Stimulated activated CD4-positive, alpha-beta T cell treated with anti-CD3 and anti-CD28 coated beads, Interleukin-1b, Interleukin-23, amount 100 ng/mL, for 24 hours (primary cell): ENCODE measurements around the gene LYPLAL1.
"Not testable (repeated sequence)": the region's sequence is repeated elsewhere in the genome, so short reads cannot be mapped to it uniquely, and the experiment has no call there.

Experiments used
- DNase-seq, 4 experiments: peaks; one replicate each; pipeline ENCODE4 v3.0.0-alpha.2; 2020; ENCODE audit warnings: low read depth in 4 of 4, low spot score in 1 of 4

LYPLAL1 gene

GRCh38 chr1:219161371-219161770 lies 12.3 kb upstream of the LYPLAL1 start:
- no peak for DNase-seq

DNA sequence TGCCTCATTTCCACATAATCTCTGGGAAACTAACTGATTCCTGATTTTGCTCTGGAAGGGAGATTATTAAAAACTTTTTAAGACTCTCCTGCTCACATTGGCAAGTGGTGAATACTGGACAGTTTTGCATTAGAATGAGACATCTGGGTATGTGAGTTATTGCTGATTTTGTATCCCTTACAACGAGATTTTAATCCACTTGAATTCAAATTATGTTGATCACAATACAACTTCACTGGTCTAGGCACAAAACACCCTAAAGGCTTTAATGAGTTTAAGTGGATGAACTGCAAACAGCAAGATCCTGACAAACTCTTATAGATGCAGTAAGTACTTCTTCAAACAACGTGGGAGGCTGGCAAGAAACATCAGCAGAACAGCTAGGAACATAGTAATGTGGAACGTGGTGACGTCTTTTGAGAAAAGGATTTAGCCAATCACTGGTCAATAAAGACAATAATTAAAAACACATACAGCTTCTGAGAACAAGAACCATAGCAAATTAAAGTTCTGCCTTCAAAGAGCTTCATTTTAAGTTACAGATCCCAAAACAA lies 10.2 kb upstream of the LYPLAL1 start:
- DNase-seq, result no peak

DNA sequence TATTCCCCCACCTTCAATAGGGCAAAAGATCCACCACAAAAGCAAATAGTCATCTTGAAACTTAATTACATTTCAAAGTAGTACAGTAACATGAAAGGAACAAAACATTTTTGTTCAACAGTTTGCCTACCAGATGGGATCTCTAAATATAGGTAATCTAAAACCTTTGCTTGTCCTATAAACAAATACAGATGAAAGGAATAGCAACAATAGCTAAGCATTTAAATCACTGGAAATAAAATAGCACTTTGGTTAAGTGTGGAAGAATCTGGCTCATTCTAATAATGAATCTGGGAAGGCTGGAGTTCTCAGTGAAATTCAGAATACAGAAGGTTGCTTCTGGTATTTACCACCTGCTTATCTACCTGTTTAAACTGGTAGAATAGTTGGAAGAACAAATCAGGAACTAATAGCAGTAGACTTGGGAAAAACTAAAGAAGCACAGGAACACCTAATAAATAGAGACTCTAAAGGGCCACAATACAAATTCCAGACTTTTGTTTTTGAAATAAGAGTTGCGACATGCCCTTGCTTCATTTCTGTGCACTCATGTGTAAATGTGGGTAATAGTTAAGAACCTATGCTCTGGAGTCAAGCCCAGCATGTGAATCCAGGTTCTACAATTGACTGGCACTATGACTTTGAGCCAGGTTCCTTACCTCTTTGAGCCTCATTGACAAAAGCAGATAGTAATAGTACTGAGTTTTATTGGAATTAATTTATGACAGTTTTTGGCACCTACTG lies 2.3 kb upstream of the LYPLAL1 start:
- no peak for DNase-seq

DNA sequence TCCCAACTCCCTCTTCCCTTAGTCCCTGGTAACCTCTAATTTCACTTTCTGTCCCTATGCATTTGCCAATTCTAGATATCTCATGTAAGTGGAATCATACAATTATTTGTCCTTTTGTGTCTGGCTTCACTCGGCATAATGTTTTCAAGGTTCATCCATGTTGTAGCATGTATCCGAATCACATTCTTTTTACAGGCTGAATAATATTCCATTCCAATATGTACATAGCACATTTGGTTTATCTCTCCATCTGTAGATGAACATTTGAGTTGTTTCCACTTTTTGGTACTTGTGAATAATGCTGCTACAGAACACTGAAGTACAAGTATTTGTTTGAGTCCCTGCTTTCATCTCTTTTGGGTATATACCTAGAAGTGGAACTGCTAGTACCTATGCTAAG lies 857 bp upstream of the LYPLAL1 start:
- no peak for DNase-seq

- no peak for DNase-seq
These were observed 282 bp upstream of the LYPLAL1 start for GRCh38 chr1:219173434-219173757.

- no peak for DNase-seq
These were observed 958 bp downstream of the LYPLAL1 start for GRCh38 chr1:219174460-219175211.

- DNase-seq, result no peak
These were observed 1.5 kb downstream of the LYPLAL1 start for GRCh38 chr1:219175212-219175564.

GRCh38 chr1:219176168-219176567 lies 2.5 kb downstream of the LYPLAL1 start:
- DNase-seq, result no peak

- DNase-seq, result no peak
These were observed 3.7 kb downstream of the LYPLAL1 start for GRCh38 chr1:219177363-219177762.

GRCh38 chr1:219177940-219178339 lies 4.3 kb downstream of the LYPLAL1 start:
- DNase-seq, result no peak

DNA sequence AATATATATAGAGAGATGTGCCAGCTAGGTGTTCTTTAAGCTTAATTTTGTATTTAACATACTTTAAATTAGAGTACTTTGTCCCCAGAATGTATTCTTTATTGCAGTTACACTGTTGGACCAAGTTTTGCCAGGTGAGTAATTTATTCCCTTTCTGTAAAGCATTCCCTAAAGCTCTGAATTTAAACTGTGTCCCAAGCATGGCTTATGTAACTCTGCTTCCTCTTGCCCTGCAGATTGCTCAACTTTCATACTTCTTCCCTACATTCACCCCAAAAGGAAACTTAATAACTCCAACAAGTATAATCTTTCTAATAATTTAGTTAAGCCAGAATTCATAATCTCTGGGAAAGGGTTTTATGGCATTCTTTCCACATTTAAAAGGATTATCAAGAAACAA lies 5.6 kb downstream of the LYPLAL1 start:
- DNase-seq, result no peak

DNA sequence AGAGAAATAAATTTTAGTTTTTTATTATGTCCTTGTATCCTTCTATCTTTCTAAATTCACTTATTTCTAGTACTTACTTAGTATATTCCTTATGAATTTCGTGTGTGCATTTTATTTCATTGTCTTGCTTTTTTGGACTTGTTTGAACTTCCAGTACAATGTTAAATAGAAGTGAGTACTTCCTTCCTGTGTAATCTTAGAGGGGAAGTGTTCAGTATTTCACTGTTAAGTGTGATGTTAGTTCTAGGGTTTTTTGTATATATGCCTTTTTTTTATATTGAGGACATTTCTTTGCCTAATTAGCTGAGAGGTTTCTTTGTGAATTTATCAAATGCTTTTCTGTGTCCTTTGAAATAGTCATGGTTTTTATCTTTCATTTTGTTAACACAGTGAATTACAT lies 10.7 kb downstream of the LYPLAL1 start:
- DNase-seq, result no peak

DNA sequence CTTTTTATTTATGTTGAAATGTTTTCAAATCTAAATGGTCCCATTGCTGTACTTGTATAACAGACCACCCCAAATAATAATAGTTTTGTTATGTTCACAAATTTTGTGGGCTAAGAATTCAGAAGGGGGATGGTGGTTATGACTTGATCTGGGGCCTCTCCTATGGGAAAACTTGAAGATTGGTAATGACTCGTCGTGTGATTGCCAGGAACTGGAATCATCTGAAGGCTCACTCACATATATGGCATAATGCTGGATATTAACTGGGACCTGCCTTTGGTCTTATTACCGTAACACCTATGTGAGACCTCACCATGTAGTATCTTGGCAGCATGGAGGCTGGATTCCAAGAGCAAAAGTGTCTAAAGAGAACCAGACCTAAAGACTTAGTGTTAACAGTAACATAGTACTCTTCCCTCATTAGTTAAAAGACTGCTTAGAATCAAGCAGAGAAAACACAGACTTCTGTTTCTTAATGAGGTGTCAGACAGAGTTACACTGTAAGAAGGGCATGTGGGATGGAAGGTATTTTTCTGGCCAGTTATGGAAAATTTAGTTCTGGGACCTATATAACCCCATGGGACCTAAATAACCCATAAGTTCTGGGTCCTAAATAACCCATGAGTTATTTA lies 11.9 kb downstream of the LYPLAL1 start:
- DNase-seq, result no peak

DNA sequence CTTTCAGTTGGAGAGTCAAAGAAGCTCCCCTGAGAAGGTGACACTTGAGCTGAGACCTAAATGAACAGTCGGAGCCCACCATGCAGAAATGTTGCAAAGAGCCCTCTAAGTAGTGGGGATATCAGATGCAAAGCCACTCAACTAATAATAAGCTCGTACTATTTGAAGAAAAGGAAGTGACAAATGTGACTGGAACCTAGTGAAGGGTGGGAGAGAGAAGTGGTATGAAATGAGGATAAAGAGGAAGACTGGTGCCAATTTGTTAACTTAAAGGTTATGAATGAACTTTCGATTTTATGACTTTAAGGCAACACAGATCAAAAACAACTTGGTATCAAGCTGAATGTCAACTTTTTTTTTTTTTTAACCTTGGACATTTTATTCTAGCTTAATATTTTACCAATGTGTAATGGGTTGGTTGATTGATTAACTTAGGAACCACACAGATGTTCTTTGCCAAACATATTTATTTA lies 14.7 kb downstream of the LYPLAL1 start:
- DNase-seq, result no peak

DNA sequence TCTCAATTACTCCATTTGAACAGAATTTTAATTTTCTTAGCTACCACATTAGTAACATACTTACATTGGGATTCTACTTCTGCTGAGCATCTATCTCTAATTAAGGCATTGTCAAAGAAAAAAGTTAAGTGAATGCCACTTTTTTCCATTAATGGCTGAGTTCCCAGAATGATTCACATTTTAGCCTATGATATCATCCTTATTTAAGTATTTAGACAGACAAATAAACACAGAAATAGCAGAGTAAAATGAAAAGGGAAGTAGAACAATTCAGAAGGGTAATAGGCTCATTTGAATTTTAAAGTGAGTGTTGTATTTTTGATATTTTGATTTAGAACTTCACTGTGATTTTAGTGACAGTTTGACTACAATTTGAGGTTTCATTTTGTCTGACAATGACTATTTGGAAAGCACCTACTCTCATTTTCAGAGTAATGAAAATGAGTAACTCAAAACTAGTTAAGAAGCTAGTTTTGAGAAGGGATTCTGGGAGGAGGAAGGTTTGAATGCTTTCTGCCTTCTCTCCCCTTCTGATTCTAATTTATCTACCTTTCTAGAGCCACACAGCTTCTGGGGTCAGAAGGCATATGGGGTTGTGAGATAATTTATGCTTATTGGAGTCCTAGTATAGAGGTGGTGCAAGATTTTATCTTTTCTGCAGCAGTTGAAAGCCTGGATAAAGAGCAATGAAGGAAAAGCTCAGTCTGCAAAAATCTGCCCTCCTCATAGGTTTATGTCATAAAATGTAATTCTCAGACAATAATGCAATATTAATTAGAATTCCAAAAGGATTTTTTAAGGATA lies 15.5 kb downstream of the LYPLAL1 start:
- no peak for DNase-seq

DNA sequence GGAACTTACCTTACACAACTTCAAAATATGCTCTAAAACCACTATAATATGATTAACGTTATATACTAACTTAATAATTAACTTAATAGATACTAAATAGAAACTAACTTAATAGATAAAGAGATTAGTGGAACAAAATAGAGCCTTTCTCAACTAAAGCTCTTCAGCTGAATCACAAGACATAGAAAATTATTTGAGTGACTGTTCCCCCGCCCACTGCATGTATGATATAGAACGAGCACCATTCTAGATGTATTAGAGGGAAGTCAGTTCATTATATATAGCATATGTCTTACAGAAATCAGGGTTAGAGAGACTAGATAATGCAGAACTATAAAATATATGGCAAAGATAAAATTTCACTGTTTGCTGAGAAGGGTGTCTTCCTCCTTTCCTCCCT lies 16.3 kb downstream of the LYPLAL1 start:
- DNase-seq, result no peak

GRCh38 chr1:219190605-219191004 lies 16.9 kb downstream of the LYPLAL1 start:
- no peak for DNase-seq

GRCh38 chr1:219195833-219196232 lies 22.2 kb downstream of the LYPLAL1 start:
- DNase-seq, result not testable (repeated sequence)

GRCh38 chr1:219201656-219202055 lies 28.0 kb downstream of the LYPLAL1 start:
- no peak for DNase-seq

- DNase-seq, result no peak
These were observed 28.9 kb downstream of the LYPLAL1 start for GRCh38 chr1:219202567-219202966.

- DNase-seq, result no peak
These were observed 32.7 kb downstream of the LYPLAL1 start for GRCh38 chr1:219206350-219206749.
